Upper lobe of left lung (tissue), 6 donors: ENCODE results near the gene ZNF444. TPM values are rescaled to one million over a fixed set of nuclear protein-coding genes. Genes with fewer than 3 reads are reported as not detected.

ENCODE experiments used
- ATAC-seq, 2 donors: fragments of 200-7000 bp; cut with Tn5 transposase; one replicate each; pipeline ENCODE4 v1.9.1; 2022; ENCODE audit warnings: mild to moderate bottlenecking in 2 of 2, moderate library complexity in 2 of 2; ENCODE audit not compliant: low FRiP score in 2 of 2
- DNase-seq, 2 donors: peaks; one replicate each; pipeline ENCODE4 v3.0.0-alpha.2; 2019 to 2020
- H3K27ac ChIP-seq, 4 donors: fragments of 200-600 bp; sonication (generic); one replicate each; pipeline ENCODE4 v1.5.1; 2016 to 2019
- H3K27me3 ChIP-seq, 4 donors: fragments of 200-600 bp; sonication (generic); one replicate each; pipeline ENCODE4 v1.5.1; 2017 to 2019
- H3K36me3 ChIP-seq, 4 donors: fragments of 200-600 bp; sonication (generic); one replicate each; pipeline ENCODE4 v1.5.1; 2016 to 2019
- H3K4me1 ChIP-seq, 4 donors: fragments of 200-600 bp; sonication (generic); one replicate each; pipeline ENCODE4 v1.5.1; 2018 to 2019
- H3K4me3 ChIP-seq, 4 donors: fragments of 200-600 bp; sonication (generic); one replicate each; pipeline ENCODE4 v1.5.1; 2017 to 2019; ENCODE audit warnings: mild to moderate bottlenecking in 2 of 4, moderate library complexity in 1 of 4
- H3K9me3 ChIP-seq, 4 donors: fragments of 200-600 bp; sonication (generic); one replicate each; pipeline ENCODE4 v1.5.1; 2018 to 2019
- CTCF ChIP-seq, 6 experiments: fragments of 450-650 bp in 4 of 6; fragments of 200-600 bp in 2 of 6; sonication (generic) in 2 of 6; IDR thresholded peaks; one replicate each; pipeline ENCODE4 v1.5.1; 2016 to 2019; ENCODE audit warnings: antibody characterized with exemption in 6 of 6
- EP300 ChIP-seq, 4 donors: sonication (generic); formaldehyde crosslinking; IDR thresholded peaks; one replicate each; pipeline ENCODE4 v1.5.1; 2017; ENCODE audit warnings: antibody characterized with exemption in 4 of 4, control low read depth in 2 of 4
- POLR2A ChIP-seq, 4 donors: fragments of 450-650 bp; IDR thresholded peaks; one replicate each; pipeline ENCODE4 v1.5.1; 2016 to 2017; ENCODE audit warnings: antibody characterized with exemption in 4 of 4, mild to moderate bottlenecking in 2 of 4
- POLR2AphosphoS5 ChIP-seq, 2 donors: sonication (generic); formaldehyde crosslinking; IDR thresholded peaks; one replicate each; pipeline ENCODE4 v1.5.1; 2017; ENCODE audit warnings: antibody characterized with exemption in 2 of 2
- WGBS, 2 donors: methylation state at CpG; one replicate each; pipeline ENCODE4 v1.1.5; 2017 to 2018; 5-methylcytosine and 5-hydroxymethylcytosine counted together
- total RNA-seq, 6 donors: library from RNA; depleted of rRNA in 4 of 6; stranded (reverse); fragments of >200 nt in 4 of 6; gene quantifications; one replicate each; pipeline versions ENCODE4 v1.1.0 to v1.2.1, GENCODE V29; 2016 to 2021
- donor health status: DM: no; HTN: no; CAD: no; lungs with moderate emphysema.
- donor health status: DM: no; HTN: yes; CAD: no; lungs with severe emphysema.

ZNF444 gene
- total RNA-seq, 6 donors from 2014 or later: 29.2 to 131 (median 61.3) TPM

DNA sequence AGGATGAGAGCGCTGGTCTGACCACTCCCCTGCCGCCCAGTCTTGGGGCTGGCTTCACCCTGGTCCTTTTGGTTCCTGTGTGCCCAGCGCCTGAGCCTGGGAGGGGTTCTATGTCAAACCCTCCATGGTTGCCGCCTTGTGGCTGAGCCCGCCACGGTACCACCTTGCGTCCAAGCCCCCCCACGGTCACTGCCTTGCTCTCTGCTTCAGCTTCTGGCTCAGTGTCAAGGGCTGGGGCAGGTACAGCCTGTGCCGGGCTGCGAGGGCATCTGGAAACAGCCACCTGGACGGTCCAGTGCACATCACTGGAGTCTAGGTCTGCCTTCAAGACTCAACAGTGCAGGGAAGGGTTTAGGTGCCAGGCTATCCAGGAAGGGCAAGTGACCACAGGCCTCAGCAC, 20.4 kb downstream of the ZNF444 start:
- ATAC-seq: no peak
- no peaks in the 10 kb centered on the region for H3K9me3 ChIP-seq
- no peak overlapping the region for H3K27ac ChIP-seq
- WGBS, 2 donors: 96 to 98% methylated on average over 7 to 10 of the region's 11 CpGs
- peaks cover 4 to 8% (median 8%) of the 10 kb centered on the region in 4 donors for H3K4me1 ChIP-seq
- H3K4me3 ChIP-seq: no peak overlapping the region
- H3K36me3 ChIP-seq: peaks cover 0 to 40% (median 23%) of the 10 kb centered on the region in 4 donors
- DNase-seq: peak in 1 of 2 donors; percentile 53
- no peaks in the 10 kb centered on the region for H3K27me3 ChIP-seq
- no peak for TF ChIP-seq EP300 (IDR thresholded peaks at IDR 0.05)

- DNase-seq (no peak), ATAC-seq (no peak)
- H3K4me3 ChIP-seq: no peak overlapping the region
- H3K27ac ChIP-seq: no peak overlapping the region
- no peaks in the 10 kb centered on the region for H3K9me3 ChIP-seq
- H3K36me3 ChIP-seq: peaks cover 0 to 34% (median 21%) of the 10 kb centered on the region in 4 donors
- peaks cover under 1 to 7% (median 2%) of the 10 kb centered on the region in 4 donors for H3K4me1 ChIP-seq
- TF ChIP-seq EP300 (IDR thresholded peaks at IDR 0.05) (no peak), CTCF (IDR thresholded peaks at IDR 0.05) (no peak), POLR2A (IDR thresholded peaks at IDR 0.05) (no peak), POLR2AphosphoS5 (IDR thresholded peaks at IDR 0.05) (no peak)
- no peaks in the 10 kb centered on the region for H3K27me3 ChIP-seq
- WGBS, 2 donors: 69% methylated on average over 9 of the region's 9 CpGs
Observed at GRCh38 chr19:56162258-56162657, 21.2 kb downstream of the ZNF444 start.

GRCh38 chr19:56163097-56163496, 22.0 kb downstream of the ZNF444 start:
- H3K4me3 ChIP-seq: no peak overlapping the region
- H3K36me3 ChIP-seq: peaks cover 0 to 34% (median 21%) of the 10 kb centered on the region in 4 donors
- ATAC-seq (no peak), DNase-seq (no peak)
- H3K27ac ChIP-seq: no peak overlapping the region
- H3K4me1 ChIP-seq: peaks cover 0 to under 1% (median 0%) of the 10 kb centered on the region in 4 donors
- WGBS, 2 donors: 82 to 96% methylated on average over 9 to 11 of the region's 13 CpGs
- H3K9me3 ChIP-seq: no peaks in the 10 kb centered on the region
- H3K27me3 ChIP-seq: no peaks in the 10 kb centered on the region
- no peak for TF ChIP-seq EP300 (IDR thresholded peaks at IDR 0.05)
- no peak for TF ChIP-seq POLR2A (IDR thresholded peaks at IDR 0.05)
- TF ChIP-seq CTCF (IDR thresholded peaks at IDR 0.05): no peak
- TF ChIP-seq POLR2AphosphoS5 (IDR thresholded peaks at IDR 0.05): no peak

GRCh38 chr19:56167064-56167578, 26.0 kb downstream of the ZNF444 start:
- no peaks in the 10 kb centered on the region for H3K27me3 ChIP-seq
- ATAC-seq (no peak), DNase-seq (no peak)
- H3K27ac ChIP-seq: no peak overlapping the region
- H3K4me3 ChIP-seq: no peak overlapping the region
- TF ChIP-seq CTCF (IDR thresholded peaks at IDR 0.05) (no peak), EP300 (IDR thresholded peaks at IDR 0.05) (no peak), POLR2A (IDR thresholded peaks at IDR 0.05) (no peak), POLR2AphosphoS5 (IDR thresholded peaks at IDR 0.05) (no peak)
- H3K4me1 ChIP-seq: peaks cover 4 to 11% (median 7%) of the 10 kb centered on the region in 4 donors
- no peaks in the 10 kb centered on the region for H3K9me3 ChIP-seq
- no peaks in the 10 kb centered on the region for H3K36me3 ChIP-seq
- 44 to 48% methylated on average over 7 of the region's 7 CpGs for WGBS, 2 donors

DNA sequence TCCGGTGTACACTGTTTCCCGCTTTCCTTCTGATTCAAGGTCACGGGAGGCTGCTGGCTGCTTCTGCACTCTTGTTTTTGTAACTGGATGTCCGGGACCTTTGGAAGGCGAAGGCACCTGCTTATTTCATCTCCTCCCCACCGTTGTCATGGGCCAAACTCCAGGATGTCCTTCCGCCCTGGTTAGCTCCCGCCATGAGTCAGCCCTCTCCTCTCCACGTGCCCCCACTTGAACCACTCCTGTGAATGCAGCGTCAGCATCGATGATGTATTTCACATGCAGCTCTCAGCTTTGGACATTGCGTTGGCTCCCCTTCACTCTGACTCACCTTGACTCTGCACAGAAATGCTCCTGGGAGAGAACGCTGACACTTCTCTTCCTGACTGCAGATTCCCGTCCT, 29.2 kb downstream of the ZNF444 start:
- peak in 1 of 2 donors; percentile 87 for DNase-seq
- Histone ChIP-seq H3K27ac (peak overlapping the region in 2 of 4 donors; percentile 6 to 12), H3K4me1 (peaks cover 4 to 11% (median 7%) of the 10 kb centered on the region in 4 donors), H3K27me3 (no peaks in the 10 kb centered on the region), H3K4me3 (no peak overlapping the region), H3K9me3 (no peaks in the 10 kb centered on the region), H3K36me3 (no peaks in the 10 kb centered on the region)
- TF ChIP-seq POLR2A (IDR thresholded peaks at IDR 0.05) (peak in 1 of 4 donors; percentile 17), POLR2AphosphoS5 (IDR thresholded peaks at IDR 0.05) (peak; percentile 52 to 69), CTCF (IDR thresholded peaks at IDR 0.05) (peak in 1 of 6 experiments; percentile 8), EP300 (IDR thresholded peaks at IDR 0.05) (peak in 1 of 4 donors; percentile 81)
- peak; percentile 42 to 88 for ATAC-seq
- 54 to 72% methylated on average over 14 of the region's 14 CpGs for WGBS, 2 donors
